HuH-7 (cell line): ENCODE results near the gene RALGAPA2.

Experiments
- DNase-seq: peaks from one replicate; pipeline ENCODE4 v3.0.0; 2011; ENCODE audit warnings: low spot score

Gene RALGAPA2

GRCh38 chr20:20404633-20405032, 307.8 kb downstream of the RALGAPA2 start:
- no peak for DNase-seq

GRCh38 chr20:20401991-20402390, 310.5 kb downstream of the RALGAPA2 start:
- no peak for DNase-seq

GRCh38 chr20:20399531-20400500, 312.6 kb downstream of the RALGAPA2 start:
- DNase-seq, result no peak

- no peak for DNase-seq
These were observed 314.3 kb downstream of the RALGAPA2 start for GRCh38 chr20:20398123-20398522.

- no peak for DNase-seq
These were observed 315.6 kb downstream of the RALGAPA2 start for GRCh38 chr20:20396794-20397193.

GRCh38 chr20:20395903-20396568, 316.4 kb downstream of the RALGAPA2 start:
- DNase-seq, result no peak

- DNase-seq, result no peak
These were observed 317.4 kb downstream of the RALGAPA2 start for GRCh38 chr20:20395087-20395486.

GRCh38 chr20:20393207-20394120, 319.0 kb downstream of the RALGAPA2 start:
- DNase-seq, result no peak

GRCh38 chr20:20391766-20392165, 320.7 kb downstream of the RALGAPA2 start:
- no peak for DNase-seq

- no peak for DNase-seq
These were observed 321.3 kb downstream of the RALGAPA2 start for GRCh38 chr20:20391115-20391514.

- DNase-seq, result no peak
These were observed 322.1 kb downstream of the RALGAPA2 start for GRCh38 chr20:20390393-20390792.

GRCh38 chr20:20386192-20386591, 326.3 kb downstream of the RALGAPA2 start:
- no peak for DNase-seq

GRCh38 chr20:20375862-20376261, 336.6 kb downstream of the RALGAPA2 start:
- no peak for DNase-seq

- DNase-seq, result no peak
These were observed 339.3 kb downstream of the RALGAPA2 start for GRCh38 chr20:20373091-20373571.

- no peak for DNase-seq
These were observed 340.8 kb downstream of the RALGAPA2 start for GRCh38 chr20:20371681-20372080.

- DNase-seq, result no peak
These were observed 341.4 kb downstream of the RALGAPA2 start for GRCh38 chr20:20371083-20371482.

GRCh38 chr20:20370094-20370575, 342.3 kb downstream of the RALGAPA2 start:
- no peak for DNase-seq

- DNase-seq, result no peak
These were observed 343.0 kb downstream of the RALGAPA2 start for GRCh38 chr20:20369250-20370093.

GRCh38 chr20:20368418-20369249, 343.8 kb downstream of the RALGAPA2 start:
- DNase-seq, result no peak
